GM18519 (cell line): ENCODE results near the gene CIDEB.

Source experiments
- ATAC-seq: cut with Tn5 transposase; IDR thresholded peaks from one replicate; pipeline ENCODE4 v1.9.1; 2021; ENCODE audit warnings: mild to moderate bottlenecking, moderate library complexity; ENCODE audit not compliant: unreplicated experiment, low FRiP score

CIDEB gene

DNA sequence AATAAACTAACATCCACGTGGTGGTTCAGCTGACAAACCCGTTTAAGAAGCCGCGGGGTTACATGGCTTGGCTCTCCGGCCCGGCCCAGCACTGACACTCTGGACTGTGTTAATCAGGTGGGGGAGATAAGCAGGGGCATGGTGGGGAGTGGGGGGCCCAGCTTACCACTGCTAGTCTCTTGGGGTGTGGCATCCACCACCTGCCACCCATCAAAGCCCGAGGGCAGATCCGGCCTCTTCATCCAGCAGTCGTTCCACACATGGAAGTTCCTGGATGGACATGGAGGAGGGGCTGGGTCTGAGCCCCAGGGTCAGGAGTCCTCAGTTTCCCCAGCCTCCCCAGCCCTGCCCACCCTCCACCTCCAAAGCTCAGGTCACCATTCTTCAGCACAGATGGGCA is 49.7 kb downstream of the CIDEB start:
- ATAC-seq = no peak

- ATAC-seq = no peak
Observed at GRCh38 chr14:24256960-24257359, 50.8 kb downstream of the CIDEB start.

DNA sequence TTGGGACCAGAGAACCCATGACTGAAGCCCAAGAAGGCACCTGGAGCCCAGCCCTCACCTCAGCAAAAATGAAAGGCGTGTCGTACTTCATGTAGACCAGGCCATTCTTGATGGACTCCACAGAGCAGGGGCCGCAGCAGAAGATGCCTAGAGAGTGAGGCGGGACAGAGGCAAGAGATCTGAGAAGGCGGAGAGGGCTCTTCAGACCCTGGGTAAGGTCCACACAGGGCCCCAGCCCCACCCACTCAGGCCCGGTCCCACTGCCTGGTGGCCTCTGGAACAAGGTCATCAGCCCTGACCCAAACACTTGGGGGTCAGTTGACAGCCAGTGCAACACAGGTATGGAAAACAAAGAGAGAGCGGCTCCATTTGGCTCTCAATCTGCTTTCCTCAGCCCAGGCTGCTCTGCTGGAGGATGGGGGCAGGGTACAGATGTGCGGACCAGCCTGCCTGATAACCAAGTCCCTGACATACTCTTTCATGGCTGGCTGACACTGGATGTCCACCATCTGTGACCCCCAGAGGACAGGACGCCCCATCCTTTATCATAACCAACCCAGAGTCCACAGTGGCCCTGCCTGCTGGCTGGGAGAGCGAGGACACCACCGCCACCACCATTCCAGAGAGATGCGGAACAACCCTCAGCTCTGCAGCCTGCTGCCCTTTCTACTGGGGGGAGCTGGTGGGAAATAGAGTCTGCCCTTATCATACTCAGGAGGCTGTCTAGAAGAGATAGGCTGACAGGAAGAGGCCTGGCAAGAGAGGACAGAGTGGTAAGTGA is 51.7 kb downstream of the CIDEB start:
- no peak for ATAC-seq

DNA sequence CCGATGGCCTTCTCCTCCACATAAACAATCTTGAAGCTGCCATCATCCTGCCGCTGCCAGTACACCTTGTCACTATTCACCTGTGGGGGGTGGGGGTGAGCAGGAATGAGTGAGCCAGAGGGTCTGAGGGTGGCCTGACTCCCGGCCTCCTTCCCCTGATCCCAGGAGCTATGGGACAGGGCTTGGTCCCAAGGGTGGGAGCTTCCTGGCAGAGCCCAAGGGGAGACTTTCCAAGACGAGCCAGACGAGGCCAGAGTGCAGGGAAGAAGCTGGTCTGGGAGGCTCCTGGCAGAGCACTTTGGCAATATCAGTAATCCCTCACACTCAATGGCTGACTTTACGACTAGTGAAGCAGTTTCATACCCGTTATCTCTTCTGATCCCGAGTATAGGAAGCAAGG is 52.3 kb downstream of the CIDEB start:
- no peak for ATAC-seq
